GM12892 (cell line): ENCODE results near the gene CBX3.

Experiments
- POLR2A ChIP-seq: IDR thresholded peaks from 2 replicates; pipeline ENCODE4 v1.6.1; 2011; ENCODE audit warnings: low read depth, low read length, control low read depth
- TAF1 ChIP-seq: IDR thresholded peaks from 2 replicates; pipeline ENCODE4 v1.6.1; 2011; ENCODE audit warnings: low read depth, mild to moderate bottlenecking, control low read depth, low read length, borderline replicate concordance

DNA sequence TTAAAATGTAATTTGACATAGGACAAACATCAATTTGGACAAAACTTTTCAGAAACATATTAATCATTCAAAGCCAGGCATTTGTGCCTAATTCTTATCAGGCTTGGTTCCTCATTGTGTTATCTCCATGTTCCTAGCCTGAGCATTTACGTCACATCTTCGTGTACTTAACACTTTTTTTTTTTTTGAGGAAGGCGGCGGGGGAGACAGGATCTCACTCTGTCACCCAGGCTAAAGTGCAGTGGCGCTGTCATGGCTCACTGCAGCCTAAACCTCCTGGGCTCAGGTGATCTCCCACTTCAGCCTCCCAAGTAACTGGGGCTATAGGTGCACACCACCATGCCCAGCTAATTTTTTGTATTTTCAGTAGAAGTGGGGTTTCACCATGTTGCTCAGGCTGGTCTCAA lies 20.8 kb upstream of the CBX3 start:
- TF ChIP-seq TAF1 (no peak), POLR2A (no peak)
